Activated CD4-positive, alpha-beta memory T cell treated with anti-CD3 and anti-CD28 coated beads for 36 hours (primary cell): ENCODE data around the gene DNAH6. TPM values are rescaled to one million over a fixed set of nuclear protein-coding genes. Genes with fewer than 3 reads are reported as not detected.

ENCODE experiments used
- CTCF ChIA-PET: fragments of 350-600 bp; sonication (Branson Sonifier 250); formaldehyde crosslinking; loops from one replicate; lab custom pipeline; 2021; ENCODE audit warnings: antibody characterized with exemption, inconsistent platforms; lab: Charles Lee
- POLR2A ChIA-PET: fragments of 350-600 bp; sonication (Branson Sonifier 250); formaldehyde crosslinking; loops from one replicate; lab custom pipeline; 2021; ENCODE audit warnings: antibody characterized with exemption; lab: Charles Lee
- DNase-seq: peaks from one replicate; pipeline ENCODE4 v3.0.0-alpha.2; 2020
- H3K27ac Mint-ChIP-seq: one replicate; pipeline ENCODE4 v1.8.0; 2021; ENCODE audit warnings: mixed read lengths
- H3K27me3 Mint-ChIP-seq: one replicate; pipeline ENCODE4 v1.8.0; 2021; ENCODE audit warnings: mixed read lengths
- H3K36me3 Mint-ChIP-seq: one replicate; pipeline ENCODE4 v1.8.0; 2021; ENCODE audit warnings: mixed read lengths
- H3K4me1 Mint-ChIP-seq: one replicate; pipeline ENCODE4 v1.8.0; 2021; ENCODE audit warnings: low read depth, mixed read lengths
- H3K4me3 Mint-ChIP-seq: one replicate; pipeline ENCODE4 v1.8.0; 2021; ENCODE audit warnings: mild to moderate bottlenecking, mixed read lengths
- H3K9me3 Mint-ChIP-seq: one replicate; pipeline ENCODE4 v1.8.0; 2021; ENCODE audit warnings: mixed read lengths
- intact Hi-C: fragments of 100-400 bp; cut with micrococcal nuclease; formaldehyde crosslinking; loops from one replicate; pipeline ENCODE4 v1.15.1; 2023
- total RNA-seq, 2 experiments: library from RNA; stranded (reverse); gene quantifications; one replicate each; pipeline ENCODE4 v1.2.3, GENCODE V29; 2021

DNAH6 gene
- total RNA-seq, 2 experiments from 2014 or later, result 0.33 to 0.85 TPM

- H3K4me3 Mint-ChIP-seq, result peak overlapping the region; percentile 63
- CTCF ChIA-PET, result interaction anchor here (0.9 to 1.7 kb wide), 3 partner anchors 17 to 92 kb away, joined by 3 to 10 read pairs (median 3); no protein-coding TSS in a partner anchor
- intact Hi-C loops, result loop anchor here (1.0 kb wide), 4 partner anchors 13 to 92 kb away; no protein-coding TSS in a partner anchor
Measured at GRCh38 chr2:84833481-84834150, 317.3 kb downstream of the DNAH6 start.

GRCh38 chr2:84836215-84836614, 319.9 kb downstream of the DNAH6 start:
- no peak for DNase-seq
- H3K4me1 Mint-ChIP-seq, result peaks cover 75% of the 10 kb centered on the region
- CTCF ChIA-PET, result interaction anchor here (1.3 kb wide), 1 partner anchor 90 kb away, joined by 3 read pairs; no protein-coding TSS in a partner anchor
- POLR2A ChIA-PET, result no interaction called here
- peaks cover 40% of the 10 kb centered on the region for H3K36me3 Mint-ChIP-seq
- intact Hi-C loops, result no loop called here
- H3K9me3 Mint-ChIP-seq, result peaks cover 13% of the 10 kb centered on the region
- H3K27ac Mint-ChIP-seq, result no peak overlapping the region
- H3K27me3 Mint-ChIP-seq, result no peaks in the 10 kb centered on the region
- no peak overlapping the region for H3K4me3 Mint-ChIP-seq

More at GRCh38 chr2:84833481-84834150, 317.3 kb downstream of the DNAH6 start:
- Mint-ChIP-seq H3K9me3 (peaks cover 13% of the 10 kb centered on the region), H3K4me1 (peaks cover 50% of the 10 kb centered on the region), H3K36me3 (peaks cover 34% of the 10 kb centered on the region), H3K27ac (peak overlapping the region; percentile 79), H3K27me3 (no peaks in the 10 kb centered on the region)
- POLR2A ChIA-PET, result no interaction called here
- DNase-seq, result no peak

- ChIA-PET POLR2A (interaction anchor here (1.0 kb wide), 1 partner anchor 42 kb away, joined by 3 read pairs; the partner anchor contains the start of gene TRABD2A), CTCF (interaction anchor here (1.2 to 3.3 kb wide), 4 partner anchors 12 to 97 kb away, joined by 3 to 16 read pairs (median 4); no protein-coding TSS in a partner anchor)
- no peak overlapping the region for H3K27ac Mint-ChIP-seq
- intact Hi-C loops, result no loop called here
- no peak overlapping the region for H3K4me3 Mint-ChIP-seq
- peaks cover 13% of the 10 kb centered on the region for H3K9me3 Mint-ChIP-seq
- DNase-seq, result no peak
- H3K27me3 Mint-ChIP-seq, result no peaks in the 10 kb centered on the region
- peaks cover 76% of the 10 kb centered on the region for H3K4me1 Mint-ChIP-seq
- peaks cover 40% of the 10 kb centered on the region for H3K36me3 Mint-ChIP-seq
Measured at GRCh38 chr2:84838434-84839145, 322.3 kb downstream of the DNAH6 start.

- peaks cover 82% of the 10 kb centered on the region for H3K4me1 Mint-ChIP-seq
- no peaks in the 10 kb centered on the region for H3K27me3 Mint-ChIP-seq
- no peak for DNase-seq
- peaks cover 37% of the 10 kb centered on the region for H3K36me3 Mint-ChIP-seq
- intact Hi-C loops, result no loop called here
- peak overlapping the region; percentile 46 for H3K4me3 Mint-ChIP-seq
- ChIA-PET CTCF (interaction anchor here (0.7 to 3.3 kb wide), 3 partner anchors 9 to 43 kb away, joined by 3 to 16 read pairs (median 5); no protein-coding TSS in a partner anchor), POLR2A (no interaction called here)
- peaks cover 13% of the 10 kb centered on the region for H3K9me3 Mint-ChIP-seq
- H3K27ac Mint-ChIP-seq, result peak overlapping the region; percentile 63
Measured at GRCh38 chr2:84839851-84840250, 323.6 kb downstream of the DNAH6 start.

GRCh38 chr2:84840306-84840705, 324.0 kb downstream of the DNAH6 start:
- ChIA-PET POLR2A (interaction anchor here (1.4 kb wide), 1 partner anchor 16 kb away, joined by 3 read pairs; no protein-coding TSS in a partner anchor), CTCF (interaction anchor here (0.5 to 3.3 kb wide), 4 partner anchors 25 to 99 kb away, joined by 3 to 16 read pairs (median 4); no protein-coding TSS in a partner anchor)
- no peak for DNase-seq
- Mint-ChIP-seq H3K27me3 (no peaks in the 10 kb centered on the region), H3K9me3 (peaks cover 13% of the 10 kb centered on the region), H3K4me1 (peaks cover 82% of the 10 kb centered on the region), H3K4me3 (peak overlapping the region; percentile 46), H3K36me3 (peaks cover 34% of the 10 kb centered on the region), H3K27ac (peak overlapping the region; percentile 63)
- intact Hi-C loops, result no loop called here

- DNase-seq, result no peak
- intact Hi-C loops, result no loop called here
- POLR2A ChIA-PET, result interaction anchor here (0.8 to 1.4 kb wide), 2 partner anchors 15 to 105 kb away, joined by 3 read pairs; no protein-coding TSS in a partner anchor
- peaks cover 85% of the 10 kb centered on the region for H3K4me1 Mint-ChIP-seq
- CTCF ChIA-PET, result interaction anchor here (0.8 to 3.3 kb wide), 6 partner anchors 9 to 100 kb away, joined by 3 to 16 read pairs (median 5); no protein-coding TSS in a partner anchor
- no peaks in the 10 kb centered on the region for H3K27me3 Mint-ChIP-seq
- peaks cover 4% of the 10 kb centered on the region for H3K9me3 Mint-ChIP-seq
- peaks cover 22% of the 10 kb centered on the region for H3K36me3 Mint-ChIP-seq
- H3K27ac Mint-ChIP-seq, result peak overlapping the region; percentile 63
- H3K4me3 Mint-ChIP-seq, result no peak overlapping the region
Measured at GRCh38 chr2:84841577-84841976, 325.3 kb downstream of the DNAH6 start.

GRCh38 chr2:84844141-84844540, 327.8 kb downstream of the DNAH6 start:
- POLR2A ChIA-PET, result no interaction called here
- H3K36me3 Mint-ChIP-seq, result peaks cover 3% of the 10 kb centered on the region
- CTCF ChIA-PET, result no interaction called here
- intact Hi-C loops, result no loop called here
- peak; percentile 41 for DNase-seq
- H3K27ac Mint-ChIP-seq, result peak overlapping the region; percentile 97
- H3K27me3 Mint-ChIP-seq, result no peaks in the 10 kb centered on the region
- H3K9me3 Mint-ChIP-seq, result no peaks in the 10 kb centered on the region
- peaks cover 88% of the 10 kb centered on the region for H3K4me1 Mint-ChIP-seq
- peak overlapping the region; percentile 59 for H3K4me3 Mint-ChIP-seq

- Mint-ChIP-seq H3K9me3 (no peaks in the 10 kb centered on the region), H3K4me3 (peak overlapping the region; percentile 53), H3K27me3 (no peaks in the 10 kb centered on the region), H3K36me3 (peaks cover 4% of the 10 kb centered on the region), H3K4me1 (peaks cover 87% of the 10 kb centered on the region), H3K27ac (peak overlapping the region; percentile 97)
- DNase-seq, result no peak
- POLR2A ChIA-PET, result interaction anchor here (0.7 to 1.2 kb wide), 4 partner anchors 29 to 93 kb away, joined by 3 to 4 read pairs (median 3); partner anchors contain the start of gene TRABD2A
- intact Hi-C loops, result loop anchor here (1.0 to 2.0 kb wide), 5 partner anchors 11 to 79 kb away; no protein-coding TSS in a partner anchor
- CTCF ChIA-PET, result interaction anchor here (1.3 to 2.6 kb wide), 3 partner anchors 11 to 79 kb away, joined by 3 to 12 read pairs (median 3); partner anchors contain the start of gene TRABD2A
Measured at GRCh38 chr2:84846041-84846663, 329.9 kb downstream of the DNAH6 start.

- H3K4me3 Mint-ChIP-seq, result peak overlapping the region; percentile 26
- CTCF ChIA-PET, result interaction anchor here (1.3 to 2.6 kb wide), 3 partner anchors 11 to 79 kb away, joined by 3 to 12 read pairs (median 3); partner anchors contain the start of gene TRABD2A
- intact Hi-C loops, result loop anchor here (1.0 to 2.0 kb wide), 5 partner anchors 11 to 78 kb away; no protein-coding TSS in a partner anchor
- no peaks in the 10 kb centered on the region for H3K27me3 Mint-ChIP-seq
- no peaks in the 10 kb centered on the region for H3K9me3 Mint-ChIP-seq
- H3K36me3 Mint-ChIP-seq, result peaks cover 8% of the 10 kb centered on the region
- H3K27ac Mint-ChIP-seq, result peak overlapping the region; percentile 97
- DNase-seq, result no peak
- peaks cover 87% of the 10 kb centered on the region for H3K4me1 Mint-ChIP-seq
- POLR2A ChIA-PET, result interaction anchor here (0.7 to 1.2 kb wide), 4 partner anchors 30 to 92 kb away, joined by 3 to 4 read pairs (median 3); partner anchors contain the start of gene TRABD2A
Measured at GRCh38 chr2:84846741-84847142, 330.4 kb downstream of the DNAH6 start.

- peaks cover 88% of the 10 kb centered on the region for H3K4me1 Mint-ChIP-seq
- H3K36me3 Mint-ChIP-seq, result peaks cover 14% of the 10 kb centered on the region
- no peak for DNase-seq
- peaks cover 4% of the 10 kb centered on the region for H3K9me3 Mint-ChIP-seq
- intact Hi-C loops, result loop anchor here (2.0 kb wide), 2 partner anchors 65 to 77 kb away; no protein-coding TSS in a partner anchor
- H3K4me3 Mint-ChIP-seq, result no peak overlapping the region
- POLR2A ChIA-PET, result interaction anchor here (1.2 kb wide), 1 partner anchor 33 kb away, joined by 4 read pairs; the partner anchor contains the start of gene TRABD2A
- no peaks in the 10 kb centered on the region for H3K27me3 Mint-ChIP-seq
- H3K27ac Mint-ChIP-seq, result peak overlapping the region; percentile 97
- CTCF ChIA-PET, result interaction anchor here (1.6 to 2.6 kb wide), 2 partner anchors 10 to 78 kb away, joined by 3 to 12 read pairs; no protein-coding TSS in a partner anchor
Measured at GRCh38 chr2:84847326-84848050, 331.2 kb downstream of the DNAH6 start.
